Activated CD8-positive, alpha-beta T cell treated with anti-CD3 and anti-CD28 coated beads, Interleukin-2, amount 10 ng/mL, durations not matched to agents 7 days and 5 days (primary cell): Measurements from ENCODE around the gene SKOR2. TPM values are rescaled to one million over a fixed set of nuclear protein-coding genes. Genes with fewer than 3 reads are reported as not detected.

Source experiments
- ATAC-seq: fragments of 150-1000 bp; cut with Tn5 transposase; one replicate; pipeline ENCODE4 v1.10.0; 2021; ENCODE audit warnings: moderate library complexity
- CTCF ChIA-PET: fragments of 350-600 bp; sonication (Branson Sonifier 250); formaldehyde crosslinking; loops from one replicate; lab custom pipeline; 2021; ENCODE audit warnings: antibody characterized with exemption; lab: Charles Lee
- POLR2A ChIA-PET: fragments of 350-600 bp; sonication (Branson Sonifier 250); formaldehyde crosslinking; loops from one replicate; lab custom pipeline; 2021; ENCODE audit warnings: antibody characterized with exemption; lab: Charles Lee
- DNase-seq: peaks from one replicate; pipeline ENCODE4 v3.0.0-alpha.2; 2020
- H3K27ac Mint-ChIP-seq: one replicate; pipeline ENCODE4 v1.8.0; 2021; ENCODE audit warnings: mild to moderate bottlenecking, mixed read lengths
- H3K27me3 Mint-ChIP-seq: one replicate; pipeline ENCODE4 v1.8.0; 2021; ENCODE audit warnings: low read depth, mixed read lengths
- H3K36me3 Mint-ChIP-seq: one replicate; pipeline ENCODE4 v1.8.0; 2021; ENCODE audit warnings: low read depth, mixed read lengths
- H3K4me1 Mint-ChIP-seq: one replicate; pipeline ENCODE4 v1.8.0; 2021; ENCODE audit warnings: low read depth, mixed read lengths
- H3K4me3 Mint-ChIP-seq: one replicate; pipeline ENCODE4 v1.8.0; 2021; ENCODE audit warnings: mild to moderate bottlenecking, mixed read lengths
- H3K9me3 Mint-ChIP-seq: one replicate; pipeline ENCODE4 v1.8.0; 2022; ENCODE audit warnings: mixed read lengths; ENCODE audit not compliant: insufficient read depth
- total RNA-seq, 2 experiments: library from RNA; stranded (reverse); gene quantifications; one replicate each; pipeline ENCODE4 v1.2.3, GENCODE V29; 2021

The SKOR2 gene
- total RNA-seq, 2 experiments from 2014 or later = not detected

DNA sequence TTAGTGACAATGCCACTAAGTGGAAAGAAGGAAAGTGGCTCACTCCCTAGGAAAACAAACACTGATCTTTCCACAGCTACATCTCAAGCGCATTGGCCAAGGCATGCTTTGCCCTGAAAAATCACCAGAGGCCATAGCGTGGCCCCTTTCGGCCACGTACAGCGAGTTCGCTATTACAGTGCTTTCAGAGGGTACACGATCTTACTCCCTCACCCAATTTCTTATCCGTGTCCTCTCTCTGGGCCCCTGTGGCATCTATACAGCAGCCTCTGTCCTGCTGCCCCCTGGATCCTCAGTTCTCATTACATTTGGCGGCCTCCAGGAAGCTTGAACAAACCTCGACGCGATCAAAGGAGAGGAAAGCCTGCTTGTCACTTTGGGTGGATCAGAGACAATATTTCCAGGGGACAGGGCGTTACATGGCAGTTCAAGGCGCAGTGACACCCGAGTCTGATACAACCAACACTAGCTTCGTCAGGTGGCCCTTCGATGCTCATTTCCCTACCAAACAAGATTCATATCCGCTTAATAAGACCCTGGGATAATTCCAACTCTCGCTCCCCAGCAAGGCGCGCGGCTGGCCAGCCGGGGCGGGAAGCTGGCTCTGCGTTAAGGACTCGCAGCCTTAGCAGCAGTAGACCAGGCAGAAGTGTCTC, 941 bp downstream of the SKOR2 start:
- peaks cover 14% of the 10 kb centered on the region for H3K36me3 Mint-ChIP-seq
- no peaks in the 10 kb centered on the region for H3K4me1 Mint-ChIP-seq
- peaks cover 69% of the 10 kb centered on the region for H3K27me3 Mint-ChIP-seq
- no peak for ATAC-seq
- POLR2A ChIA-PET = no interaction called here
- H3K4me3 Mint-ChIP-seq = no peak overlapping the region
- no peak for DNase-seq
- H3K27ac Mint-ChIP-seq = no peak overlapping the region
- peaks cover 4% of the 10 kb centered on the region for H3K9me3 Mint-ChIP-seq
- CTCF ChIA-PET = no interaction called here

DNA sequence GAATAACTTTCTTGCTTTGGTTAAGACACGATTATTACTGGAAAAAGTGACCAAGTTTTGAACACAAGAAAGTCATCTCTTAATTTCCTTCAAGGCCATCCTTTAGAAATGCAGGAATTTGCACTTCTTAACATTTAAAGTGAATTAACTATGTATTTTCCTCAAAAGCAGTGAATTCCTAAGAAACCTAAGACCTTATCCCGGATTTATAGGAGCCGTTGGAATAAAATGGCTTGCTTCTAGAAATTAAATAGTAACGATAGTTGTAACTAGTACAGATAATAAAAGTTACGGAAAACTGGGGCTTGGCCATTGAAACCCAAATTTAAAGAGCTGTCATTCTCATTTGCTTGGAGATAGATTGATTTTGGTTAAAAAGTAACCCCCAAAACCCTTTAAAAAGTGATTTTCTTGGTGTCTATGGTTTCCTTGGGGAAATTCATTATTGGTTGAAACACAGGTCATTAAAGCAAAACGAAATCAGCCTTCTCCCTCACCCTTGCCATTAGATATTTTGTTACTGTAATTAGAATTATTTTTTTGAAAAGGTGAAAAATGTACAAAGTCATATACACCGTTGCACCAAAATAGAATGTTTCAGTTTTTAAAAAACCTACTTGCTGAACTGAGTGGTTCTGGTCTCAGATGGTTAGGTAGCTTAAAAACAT, 2.0 kb downstream of the SKOR2 start:
- peaks cover 14% of the 10 kb centered on the region for H3K36me3 Mint-ChIP-seq
- H3K27ac Mint-ChIP-seq = peak overlapping the region; percentile 70
- ChIA-PET POLR2A (no interaction called here), CTCF (no interaction called here)
- peaks cover 4% of the 10 kb centered on the region for H3K9me3 Mint-ChIP-seq
- peak overlapping the region; percentile 51 for H3K4me3 Mint-ChIP-seq
- peaks cover 71% of the 10 kb centered on the region for H3K27me3 Mint-ChIP-seq
- DNase-seq = no peak
- H3K4me1 Mint-ChIP-seq = no peaks in the 10 kb centered on the region
- ATAC-seq = no peak

DNA sequence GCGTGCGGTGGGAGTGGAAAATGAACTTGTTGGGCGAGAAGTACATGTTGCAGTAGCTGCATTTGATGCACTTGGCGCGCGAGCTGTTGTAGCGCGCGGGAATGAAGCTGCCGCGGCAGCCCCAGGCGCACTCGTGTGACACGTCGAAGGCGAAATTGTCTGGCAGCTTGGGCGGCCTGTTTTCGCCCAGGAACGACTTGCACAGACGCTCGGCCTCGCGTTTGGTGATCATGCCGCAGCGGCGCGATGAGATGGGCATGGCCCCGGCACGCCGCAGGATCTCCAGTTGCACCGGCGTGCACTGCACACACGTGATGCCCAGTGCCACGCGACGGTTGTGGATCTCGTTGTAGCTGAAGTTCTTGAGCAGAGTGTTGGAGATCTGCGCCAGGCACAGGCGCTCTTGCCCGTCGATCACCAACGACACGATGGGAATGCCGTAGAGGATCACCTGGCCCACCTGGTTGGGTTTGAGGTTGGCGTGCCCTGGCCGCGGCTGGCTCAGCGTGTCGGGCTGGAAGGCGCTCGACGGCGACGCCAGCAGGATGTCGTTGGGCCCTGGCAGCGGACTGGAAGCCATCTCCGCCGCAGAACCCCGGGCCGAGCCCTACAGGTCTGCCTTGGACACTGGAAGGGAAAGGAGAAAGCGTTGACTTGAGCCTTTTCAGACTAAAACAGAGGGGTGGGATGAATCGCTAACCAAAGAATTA, 2.7 kb downstream of the SKOR2 start:
- H3K4me1 Mint-ChIP-seq = no peaks in the 10 kb centered on the region
- peak overlapping the region; percentile 70 for H3K27ac Mint-ChIP-seq
- peaks cover 71% of the 10 kb centered on the region for H3K27me3 Mint-ChIP-seq
- ATAC-seq (no peak), DNase-seq (no peak)
- peaks cover 14% of the 10 kb centered on the region for H3K36me3 Mint-ChIP-seq
- POLR2A ChIA-PET = no interaction called here
- H3K4me3 Mint-ChIP-seq = peak overlapping the region; percentile 51
- CTCF ChIA-PET = no interaction called here
- H3K9me3 Mint-ChIP-seq = peaks cover 4% of the 10 kb centered on the region

- no peak for DNase-seq
- POLR2A ChIA-PET = no interaction called here
- CTCF ChIA-PET = no interaction called here
- H3K9me3 Mint-ChIP-seq = peaks cover 4% of the 10 kb centered on the region
- peaks cover 69% of the 10 kb centered on the region for H3K27me3 Mint-ChIP-seq
- peaks cover 14% of the 10 kb centered on the region for H3K36me3 Mint-ChIP-seq
- peak overlapping the region; percentile 70 for H3K27ac Mint-ChIP-seq
- peak overlapping the region; percentile 51 for H3K4me3 Mint-ChIP-seq
- H3K4me1 Mint-ChIP-seq = no peaks in the 10 kb centered on the region
- no peak for ATAC-seq
These were observed 3.3 kb downstream of the SKOR2 start for GRCh38 chr18:47248115-47248603.

DNA sequence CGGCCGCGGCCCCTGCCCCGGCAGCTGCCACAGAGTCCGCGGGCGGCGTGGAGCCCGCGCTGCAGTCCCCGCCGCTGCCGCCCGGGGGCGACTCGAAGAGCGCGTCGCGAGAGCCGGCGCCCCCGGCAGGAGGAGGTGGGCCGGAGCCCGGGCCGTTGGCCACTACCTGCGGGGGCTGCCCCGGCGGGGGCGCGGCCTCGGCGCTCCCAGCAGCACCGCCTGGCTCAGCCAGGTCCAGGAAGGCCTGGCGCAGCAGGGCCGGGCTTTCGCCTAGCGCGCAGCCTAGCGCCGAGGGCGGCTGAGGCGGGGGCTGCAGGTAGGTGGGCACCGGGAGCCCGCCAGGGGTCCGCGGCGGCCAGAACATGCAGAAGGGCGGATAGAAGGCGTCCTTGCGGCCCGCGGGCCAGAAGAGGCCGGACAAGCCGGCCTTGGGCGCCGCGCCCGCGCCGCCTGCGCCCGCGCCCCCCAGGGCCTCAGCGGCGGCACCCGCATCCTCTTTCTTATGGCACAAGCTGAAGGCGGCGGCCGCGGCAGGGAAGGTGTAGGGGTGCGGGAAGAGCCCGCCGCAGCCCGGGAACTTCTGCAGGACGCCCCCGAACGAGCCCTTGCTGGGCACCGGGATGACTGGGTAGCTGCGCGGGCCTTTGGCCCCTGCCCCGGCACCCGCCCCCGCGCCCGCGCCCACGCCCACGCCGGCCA, 3.9 kb downstream of the SKOR2 start:
- CTCF ChIA-PET = no interaction called here
- H3K4me3 Mint-ChIP-seq = no peak overlapping the region
- DNase-seq (no peak), ATAC-seq (no peak)
- peaks cover 14% of the 10 kb centered on the region for H3K36me3 Mint-ChIP-seq
- POLR2A ChIA-PET = no interaction called here
- H3K27me3 Mint-ChIP-seq = peaks cover 68% of the 10 kb centered on the region
- peaks cover 4% of the 10 kb centered on the region for H3K9me3 Mint-ChIP-seq
- no peaks in the 10 kb centered on the region for H3K4me1 Mint-ChIP-seq
- no peak overlapping the region for H3K27ac Mint-ChIP-seq

- Mint-ChIP-seq H3K4me3 (no peak overlapping the region), H3K4me1 (no peaks in the 10 kb centered on the region), H3K9me3 (peaks cover 4% of the 10 kb centered on the region), H3K27ac (no peak overlapping the region), H3K36me3 (peaks cover 14% of the 10 kb centered on the region), H3K27me3 (peaks cover 63% of the 10 kb centered on the region)
- ATAC-seq (no peak), DNase-seq (no peak)
- POLR2A ChIA-PET = no interaction called here
- CTCF ChIA-PET = no interaction called here
These were observed 4.4 kb downstream of the SKOR2 start for GRCh38 chr18:47247036-47247415.

GRCh38 chr18:47246027-47246971, 5.2 kb downstream of the SKOR2 start:
- ATAC-seq (no peak), DNase-seq (no peak)
- peaks cover 62% of the 10 kb centered on the region for H3K27me3 Mint-ChIP-seq
- peaks cover 4% of the 10 kb centered on the region for H3K9me3 Mint-ChIP-seq
- H3K4me1 Mint-ChIP-seq = no peaks in the 10 kb centered on the region
- POLR2A ChIA-PET = no interaction called here
- peak overlapping the region; percentile 41 for H3K27ac Mint-ChIP-seq
- peaks cover 14% of the 10 kb centered on the region for H3K36me3 Mint-ChIP-seq
- H3K4me3 Mint-ChIP-seq = peak overlapping the region; percentile 4
- CTCF ChIA-PET = no interaction called here

- DNase-seq (no peak), ATAC-seq (no peak)
- no peak overlapping the region for H3K4me3 Mint-ChIP-seq
- H3K9me3 Mint-ChIP-seq = peaks cover 4% of the 10 kb centered on the region
- H3K27me3 Mint-ChIP-seq = peaks cover 49% of the 10 kb centered on the region
- ChIA-PET POLR2A (no interaction called here), CTCF (interaction anchor here (1.4 kb wide), 1 partner anchor 193 kb away, joined by 3 read pairs; no protein-coding TSS in a partner anchor)
- no peak overlapping the region for H3K27ac Mint-ChIP-seq
- peaks cover 13% of the 10 kb centered on the region for H3K36me3 Mint-ChIP-seq
- H3K4me1 Mint-ChIP-seq = no peaks in the 10 kb centered on the region
These were observed 7.4 kb downstream of the SKOR2 start for GRCh38 chr18:47244086-47244485.

DNA sequence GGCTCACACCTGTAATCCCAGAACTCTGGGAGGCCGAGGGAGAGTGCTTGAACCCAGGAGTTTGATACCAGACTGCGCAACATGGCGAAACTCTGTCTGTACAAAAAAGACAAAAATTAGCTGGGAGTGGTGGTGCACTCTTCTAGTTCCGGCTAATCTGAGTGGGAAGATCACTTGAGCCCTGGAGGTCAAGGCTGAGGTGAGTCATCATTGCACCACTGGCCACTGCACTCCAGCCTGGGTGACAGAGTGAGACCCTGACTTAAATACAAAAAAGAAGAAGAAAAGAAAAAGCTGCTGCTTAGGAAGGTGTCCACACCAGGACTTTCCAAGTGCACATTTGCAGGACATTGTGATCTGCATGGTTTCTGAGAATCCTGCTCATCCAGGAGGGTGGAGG, 16.4 kb downstream of the SKOR2 start:
- Mint-ChIP-seq H3K9me3 (no peaks in the 10 kb centered on the region), H3K27me3 (peaks cover 22% of the 10 kb centered on the region), H3K4me1 (no peaks in the 10 kb centered on the region), H3K4me3 (no peak overlapping the region), H3K36me3 (no peaks in the 10 kb centered on the region), H3K27ac (no peak overlapping the region)
- ChIA-PET POLR2A (no interaction called here), CTCF (no interaction called here)
- ATAC-seq = no peak
- DNase-seq = no peak

- CTCF ChIA-PET = no interaction called here
- no peak overlapping the region for H3K27ac Mint-ChIP-seq
These were observed 24.8 kb downstream of the SKOR2 start for GRCh38 chr18:47226660-47227059.

More at GRCh38 chr18:47226660-47227059, 24.8 kb downstream of the SKOR2 start:
- peaks cover 34% of the 10 kb centered on the region for H3K27me3 Mint-ChIP-seq
- no peaks in the 10 kb centered on the region for H3K36me3 Mint-ChIP-seq
- POLR2A ChIA-PET = no interaction called here
- ATAC-seq (no peak), DNase-seq (no peak)
- H3K4me3 Mint-ChIP-seq = no peak overlapping the region
- H3K9me3 Mint-ChIP-seq = no peaks in the 10 kb centered on the region
- no peaks in the 10 kb centered on the region for H3K4me1 Mint-ChIP-seq
